ENCODE results near the gene CADPS.

- TF ChIP-seq CTCF (IDR thresholded peaks at IDR 0.05) (no peak), POLR2A (IDR thresholded peaks at IDR 0.05) (no peak)
Measured at GRCh38 chr3:62375655-62376453, 499.4 kb downstream of the CADPS start.

All from sigmoid colon (tissue), 3 donors.